HUES48 (cell line): Measurements from ENCODE around the gene MCM8.

Source experiments
- H3K27ac ChIP-seq: one replicate; pipeline ENCODE4 v1.7.0; 2013; ENCODE audit warnings: low read depth, low read length, inconsistent platforms
- H3K27me3 ChIP-seq: 2 replicates; pipeline ENCODE4 v1.6.1; 2013; ENCODE audit warnings: mild to moderate bottlenecking, low read length; ENCODE audit not compliant: control insufficient read depth, insufficient read depth
- H3K36me3 ChIP-seq: 2 replicates; pipeline ENCODE4 v1.6.1; 2013; ENCODE audit warnings: low read length; ENCODE audit not compliant: control insufficient read depth, insufficient read depth
- H3K4me1 ChIP-seq: 2 replicates; pipeline ENCODE4 v1.6.1; 2013; ENCODE audit warnings: mild to moderate bottlenecking, low read length; ENCODE audit not compliant: control insufficient read depth, insufficient read depth
- H3K4me3 ChIP-seq: 2 replicates; pipeline ENCODE4 v1.5.1; 2013; ENCODE audit warnings: mild to moderate bottlenecking, low read depth, low read length
- H3K9ac ChIP-seq: 2 replicates; pipeline ENCODE4 v1.6.1; 2013; ENCODE audit warnings: mild to moderate bottlenecking, low read depth, low read length, moderate library complexity
- H3K9me3 ChIP-seq: 2 replicates; pipeline ENCODE4 v1.6.1; 2013; ENCODE audit warnings: low read length; ENCODE audit not compliant: control insufficient read depth, insufficient read depth

The MCM8 gene

GRCh38 chr20:5947276-5947675 lies 3.2 kb upstream of the MCM8 start:
- Histone ChIP-seq H3K9me3 (no peaks in the 10 kb centered on the region), H3K27ac (no peak overlapping the region), H3K4me1 (peaks cover 6% of the 10 kb centered on the region; the same call in 1 of the 2 replicates), H3K36me3 (peaks cover 64% of the 10 kb centered on the region), H3K4me3 (no peak overlapping the region), H3K27me3 (no peaks in the 10 kb centered on the region), H3K9ac (no peak overlapping the region)

GRCh38 chr20:5949943-5950270 lies 545 bp upstream of the MCM8 start:
- Histone ChIP-seq H3K9me3 (no peaks in the 10 kb centered on the region), H3K36me3 (peaks cover 62% of the 10 kb centered on the region), H3K4me3 (peak overlapping the region; percentile 94), H3K9ac (peak overlapping the region; percentile 67), H3K4me1 (peaks cover 6% of the 10 kb centered on the region; the same call in 1 of the 2 replicates), H3K27me3 (no peaks in the 10 kb centered on the region), H3K27ac (peak overlapping the region; percentile 63)

- H3K27me3 ChIP-seq: peaks cover 43% of the 10 kb centered on the region
- peaks cover 64% of the 10 kb centered on the region for H3K36me3 ChIP-seq
These were observed 17.0 kb downstream of the MCM8 start for GRCh38 chr20:5967469-5967868.

GRCh38 chr20:5968462-5968861 lies 18.0 kb downstream of the MCM8 start:
- Histone ChIP-seq H3K4me1 (peaks cover 22% of the 10 kb centered on the region), H3K9ac (no peak overlapping the region), H3K27ac (no peak overlapping the region), H3K4me3 (no peak overlapping the region), H3K36me3 (peaks cover 66% of the 10 kb centered on the region), H3K27me3 (peaks cover 43% of the 10 kb centered on the region), H3K9me3 (no peaks in the 10 kb centered on the region)

More at GRCh38 chr20:5967469-5967868, 17.0 kb downstream of the MCM8 start:
- no peak overlapping the region for H3K9ac ChIP-seq
- H3K9me3 ChIP-seq: no peaks in the 10 kb centered on the region
- peaks cover 22% of the 10 kb centered on the region for H3K4me1 ChIP-seq
- no peak overlapping the region for H3K4me3 ChIP-seq
- H3K27ac ChIP-seq: no peak overlapping the region

GRCh38 chr20:5969348-5969935 lies 19.0 kb downstream of the MCM8 start:
- peaks cover 67% of the 10 kb centered on the region for H3K36me3 ChIP-seq
- peaks cover 22% of the 10 kb centered on the region for H3K4me1 ChIP-seq
- H3K27ac ChIP-seq: no peak overlapping the region
- peaks cover 43% of the 10 kb centered on the region for H3K27me3 ChIP-seq
- no peaks in the 10 kb centered on the region for H3K9me3 ChIP-seq
- no peak overlapping the region for H3K4me3 ChIP-seq
- no peak overlapping the region for H3K9ac ChIP-seq

- peaks cover 22% of the 10 kb centered on the region for H3K4me1 ChIP-seq
- H3K27me3 ChIP-seq: peaks cover 43% of the 10 kb centered on the region
- no peak overlapping the region for H3K4me3 ChIP-seq
- no peaks in the 10 kb centered on the region for H3K9me3 ChIP-seq
- H3K36me3 ChIP-seq: peaks cover 67% of the 10 kb centered on the region
- no peak overlapping the region for H3K27ac ChIP-seq
- H3K9ac ChIP-seq: no peak overlapping the region
These were observed 19.5 kb downstream of the MCM8 start for GRCh38 chr20:5969940-5970339.

- peaks cover 22% of the 10 kb centered on the region for H3K4me1 ChIP-seq
- peaks cover 65% of the 10 kb centered on the region for H3K36me3 ChIP-seq
- H3K27ac ChIP-seq: no peak overlapping the region
- no peak overlapping the region for H3K9ac ChIP-seq
- H3K9me3 ChIP-seq: no peaks in the 10 kb centered on the region
- H3K27me3 ChIP-seq: peaks cover 43% of the 10 kb centered on the region
- H3K4me3 ChIP-seq: no peak overlapping the region
These were observed 19.9 kb downstream of the MCM8 start for GRCh38 chr20:5970381-5970780.

- no peak overlapping the region for H3K9ac ChIP-seq
- H3K9me3 ChIP-seq: no peaks in the 10 kb centered on the region
- H3K27ac ChIP-seq: no peak overlapping the region
- peaks cover 43% of the 10 kb centered on the region for H3K27me3 ChIP-seq
- peaks cover 62% of the 10 kb centered on the region for H3K36me3 ChIP-seq
- H3K4me3 ChIP-seq: peak overlapping the region; percentile 29; the same call in 1 of the 2 replicates
- H3K4me1 ChIP-seq: peaks cover 22% of the 10 kb centered on the region
These were observed 20.8 kb downstream of the MCM8 start for GRCh38 chr20:5971203-5971602.

- Histone ChIP-seq H3K27ac (no peak overlapping the region), H3K27me3 (peaks cover 32% of the 10 kb centered on the region), H3K36me3 (peaks cover 64% of the 10 kb centered on the region), H3K4me3 (no peak overlapping the region), H3K4me1 (peaks cover 22% of the 10 kb centered on the region), H3K9ac (no peak overlapping the region), H3K9me3 (no peaks in the 10 kb centered on the region)
These were observed 22.7 kb downstream of the MCM8 start for GRCh38 chr20:5973172-5973571.

GRCh38 chr20:5973971-5974370 lies 23.5 kb downstream of the MCM8 start:
- peaks cover 22% of the 10 kb centered on the region for H3K4me1 ChIP-seq
- peaks cover 65% of the 10 kb centered on the region for H3K36me3 ChIP-seq
- peaks cover 25% of the 10 kb centered on the region for H3K27me3 ChIP-seq
- H3K9ac ChIP-seq: no peak overlapping the region
- no peaks in the 10 kb centered on the region for H3K9me3 ChIP-seq
- H3K27ac ChIP-seq: no peak overlapping the region
- H3K4me3 ChIP-seq: no peak overlapping the region

GRCh38 chr20:5974531-5974930 lies 24.1 kb downstream of the MCM8 start:
- H3K27ac ChIP-seq: no peak overlapping the region
- peaks cover 22% of the 10 kb centered on the region for H3K27me3 ChIP-seq
- no peak overlapping the region for H3K9ac ChIP-seq
- no peak overlapping the region for H3K4me3 ChIP-seq
- no peaks in the 10 kb centered on the region for H3K9me3 ChIP-seq
- H3K36me3 ChIP-seq: peaks cover 70% of the 10 kb centered on the region
- peaks cover 22% of the 10 kb centered on the region for H3K4me1 ChIP-seq
